ENCODE data around the gene ZNF77. TPM values are rescaled to one million over a fixed set of nuclear protein-coding genes. Genes with fewer than 3 reads are reported as not detected.

ZNF77 gene
- polyA plus RNA-seq, 3 donors = 0.30 to 2.7 (median 1.0) TPM

DNA sequence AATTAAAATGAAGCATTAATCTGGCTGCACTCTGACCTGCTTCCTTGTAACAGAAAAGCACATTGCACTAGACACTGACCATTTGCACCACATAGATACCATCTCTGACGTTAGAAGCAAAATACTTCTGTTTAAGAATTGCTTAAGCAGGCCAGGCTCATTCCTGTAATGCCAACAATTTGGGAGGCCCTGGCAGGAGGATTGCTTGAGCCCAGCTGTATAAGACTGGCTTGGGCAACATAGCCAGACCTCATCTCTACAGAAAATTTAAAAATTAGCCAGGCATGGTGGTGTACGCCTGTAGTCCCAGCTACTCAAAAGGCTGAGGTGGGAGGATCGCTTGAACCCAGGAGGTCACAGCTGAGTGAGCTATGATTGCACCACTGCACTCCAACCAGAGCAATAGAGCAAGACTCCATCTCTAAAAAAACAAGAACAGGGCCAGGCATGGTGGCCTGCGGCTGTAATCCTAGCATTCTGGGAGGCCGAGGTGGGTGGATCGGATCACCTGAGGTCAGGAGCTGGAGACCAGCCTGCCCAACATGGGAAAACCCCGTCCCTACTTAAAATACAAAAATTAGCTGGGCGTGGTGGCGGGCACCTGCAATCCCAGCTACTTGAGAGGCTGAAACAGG is 25.5 kb upstream of the ZNF77 start:
- no peak overlapping the region for H3K27ac ChIP-seq (ENCODE audit: low read depth in 1 of 2, low read length in 2 of 2)
- no peaks in the 10 kb centered on the region for H3K36me3 Mint-ChIP-seq
- peak overlapping the region in 1 of 7 donors; percentile 13 for H3K27ac Mint-ChIP-seq
- peaks cover 0 to 8% (median 2%) of the 10 kb centered on the region in 7 donors for H3K9me3 Mint-ChIP-seq
- no peak overlapping the region for H3K4me3 ChIP-seq (replicated peaks in 1 of 3; ENCODE audit: low read depth in 2 of 3, low read length in 3 of 3)
- no peaks in the 10 kb centered on the region for H3K36me3 ChIP-seq (replicated peaks in 1 of 2; ENCODE audit: control insufficient read depth in 1 of 2, insufficient read depth in 2 of 2, low read length in 2 of 2)
- peaks cover 0 to 3% of the 10 kb centered on the region in 2 donors for H3K9me3 ChIP-seq (replicated peaks in 1 of 2; ENCODE audit: control insufficient read depth in 1 of 2, insufficient read depth in 1 of 2, low read length in 2 of 2)
- no peak overlapping the region for H3K4me2 ChIP-seq (replicated peaks; ENCODE audit: extremely low read depth, low read length, poor library complexity, severe bottlenecking)
- H2AFZ ChIP-seq (ENCODE audit: insufficient read depth, low read depth, low read length, poor library complexity, severe bottlenecking) = no peak overlapping the region
- H4K20me1 ChIP-seq (ENCODE audit: insufficient read depth, low read length) = no peaks in the 10 kb centered on the region
- H3K9ac ChIP-seq (ENCODE audit: insufficient read depth, low read length, poor library complexity, severe bottlenecking) = no peak overlapping the region
- intact Hi-C loops (cut with micrococcal nuclease) = loop anchor here in 1 of 2 donors (10.0 kb wide), 1 partner anchor 64 kb away; no protein-coding TSS in a partner anchor
- peaks cover 13 to 24% (median 22%) of the 10 kb centered on the region in 3 donors for H3K27me3 Mint-ChIP-seq (ENCODE audit: low read depth in 3 of 3)
- no peaks in the 10 kb centered on the region for H3K79me2 ChIP-seq (ENCODE audit: insufficient read depth, low read length)
- peaks cover 22% of the 10 kb centered on the region for H3K4me1 Mint-ChIP-seq
- peaks cover 0 to 9% of the 10 kb centered on the region in 2 donors for H3K27me3 ChIP-seq (ENCODE audit: control insufficient read depth in 2 of 2, insufficient read depth in 2 of 2, low read length in 2 of 2)
- TF ChIP-seq CTCF (IDR thresholded peaks at IDR 0.05) = no peak
- DNase-seq = no peak
- WGBS (ENCODE audit: insufficient coverage) = 86% methylated on average over 3 of the region's 9 CpGs
- no peak overlapping the region for H3K4me3 Mint-ChIP-seq
- peaks cover 20 to 26% of the 10 kb centered on the region in 2 donors for H3K4me1 ChIP-seq (ENCODE audit: control insufficient read depth in 1 of 2, insufficient read depth in 2 of 2, low read length in 2 of 2)

GRCh38 chr19:2969104-2969504 is 24.3 kb upstream of the ZNF77 start:
- no peak for DNase-seq
- Mint-ChIP-seq H3K27me3 (ENCODE audit: low read depth in 3 of 3) (peaks cover 12 to 20% (median 19%) of the 10 kb centered on the region in 3 donors), H3K36me3 (no peaks in the 10 kb centered on the region), H3K9me3 (peaks cover 0 to 11% (median 7%) of the 10 kb centered on the region in 7 donors), H3K4me3 (no peak overlapping the region), H3K4me1 (peaks cover 10% of the 10 kb centered on the region), H3K27ac (no peak overlapping the region)
- H3K4me3 ChIP-seq (replicated peaks in 1 of 3; ENCODE audit: low read depth in 2 of 3, low read length in 3 of 3) = no peak overlapping the region
- no peak overlapping the region for H3K27ac ChIP-seq (ENCODE audit: low read depth in 1 of 2, low read length in 2 of 2)
- no peak overlapping the region for H3K4me2 ChIP-seq (replicated peaks; ENCODE audit: extremely low read depth, low read length, poor library complexity, severe bottlenecking)
- peaks cover 9 to 14% of the 10 kb centered on the region in 2 donors for H3K4me1 ChIP-seq (ENCODE audit: control insufficient read depth in 1 of 2, insufficient read depth in 2 of 2, low read length in 2 of 2)
- no peak overlapping the region for H2AFZ ChIP-seq (ENCODE audit: insufficient read depth, low read depth, low read length, poor library complexity, severe bottlenecking)
- no peak for TF ChIP-seq CTCF (IDR thresholded peaks at IDR 0.05)
- no peak overlapping the region for H3K9ac ChIP-seq (ENCODE audit: insufficient read depth, low read length, poor library complexity, severe bottlenecking)
- intact Hi-C loops (cut with micrococcal nuclease) = loop anchor here in 1 of 2 donors (5.0 kb wide), 1 partner anchor 243 kb away; no protein-coding TSS in a partner anchor
- H3K79me2 ChIP-seq (ENCODE audit: insufficient read depth, low read length) = no peaks in the 10 kb centered on the region
- H3K36me3 ChIP-seq (replicated peaks in 1 of 2; ENCODE audit: control insufficient read depth in 1 of 2, insufficient read depth in 2 of 2, low read length in 2 of 2) = no peaks in the 10 kb centered on the region
- no peaks in the 10 kb centered on the region for H4K20me1 ChIP-seq (ENCODE audit: insufficient read depth, low read length)
- WGBS (ENCODE audit: insufficient coverage) = 23% methylated on average over 4 of the region's 5 CpGs
- peaks cover 0 to 3% of the 10 kb centered on the region in 2 donors for H3K9me3 ChIP-seq (replicated peaks in 1 of 2; ENCODE audit: control insufficient read depth in 1 of 2, insufficient read depth in 1 of 2, low read length in 2 of 2)
- H3K27me3 ChIP-seq (ENCODE audit: control insufficient read depth in 2 of 2, insufficient read depth in 2 of 2, low read length in 2 of 2) = peaks cover 0 to 2% of the 10 kb centered on the region in 2 donors

All from CD14-positive monocyte (primary cell).